SK-N-SH (cell line): Measurements from ENCODE around the gene GALNT14.

Source experiments
- ELF1 ChIP-seq: IDR thresholded peaks from 2 replicates; pipeline ENCODE4 v1.4.0; 2012
- SMC3 ChIP-seq: IDR thresholded peaks from 2 replicates; pipeline ENCODE4 v1.6.1; 2012; ENCODE audit warnings: low read depth, low read length, improper control_type of control experiment
- YY1 ChIP-seq: IDR thresholded peaks from 2 replicates; pipeline ENCODE4 v1.4.0; 2012; ENCODE audit warnings: low read depth, mild to moderate bottlenecking
- TF ChIP-seq, protein P1 (sequence below): IDR thresholded peaks from 2 replicates; pipeline ENCODE4 v1.4.0; 2012; ENCODE audit warnings: low read depth
- TF ChIP-seq, protein P2 (sequence below): fragments of 200-600 bp; sonication (generic); IDR thresholded peaks from 2 replicates; pipeline ENCODE4 v1.6.1; 2017; ENCODE audit warnings: antibody characterized with exemption, mild to moderate bottlenecking, moderate library complexity

DNA sequence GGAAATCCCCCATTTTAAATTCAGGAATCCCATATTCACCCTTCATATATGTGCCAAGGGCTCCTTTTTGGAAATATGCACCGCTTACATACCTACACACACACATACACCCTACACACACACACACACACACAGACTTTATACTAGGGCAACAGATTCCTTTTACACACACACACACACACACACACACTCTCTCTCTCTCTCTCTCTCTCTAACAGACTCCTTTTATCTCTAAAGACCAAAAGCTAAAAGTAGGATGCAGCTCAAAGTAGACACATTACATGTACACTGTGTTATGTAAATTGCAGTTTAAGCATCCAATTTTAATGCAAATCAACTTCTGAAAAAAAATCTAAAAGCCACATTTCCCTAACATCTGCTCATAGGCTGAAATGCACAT, 200.0 kb downstream of the GALNT14 start:
- TF ChIP-seq, protein P1, sequence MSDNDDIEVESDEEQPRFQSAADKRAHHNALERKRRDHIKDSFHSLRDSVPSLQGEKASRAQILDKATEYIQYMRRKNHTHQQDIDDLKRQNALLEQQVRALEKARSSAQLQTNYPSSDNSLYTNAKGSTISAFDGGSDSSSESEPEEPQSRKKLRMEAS, result no peak
- TF ChIP-seq ELF1 (no peak), SMC3 (no peak), YY1 (no peak)
- TF ChIP-seq, protein P2, sequence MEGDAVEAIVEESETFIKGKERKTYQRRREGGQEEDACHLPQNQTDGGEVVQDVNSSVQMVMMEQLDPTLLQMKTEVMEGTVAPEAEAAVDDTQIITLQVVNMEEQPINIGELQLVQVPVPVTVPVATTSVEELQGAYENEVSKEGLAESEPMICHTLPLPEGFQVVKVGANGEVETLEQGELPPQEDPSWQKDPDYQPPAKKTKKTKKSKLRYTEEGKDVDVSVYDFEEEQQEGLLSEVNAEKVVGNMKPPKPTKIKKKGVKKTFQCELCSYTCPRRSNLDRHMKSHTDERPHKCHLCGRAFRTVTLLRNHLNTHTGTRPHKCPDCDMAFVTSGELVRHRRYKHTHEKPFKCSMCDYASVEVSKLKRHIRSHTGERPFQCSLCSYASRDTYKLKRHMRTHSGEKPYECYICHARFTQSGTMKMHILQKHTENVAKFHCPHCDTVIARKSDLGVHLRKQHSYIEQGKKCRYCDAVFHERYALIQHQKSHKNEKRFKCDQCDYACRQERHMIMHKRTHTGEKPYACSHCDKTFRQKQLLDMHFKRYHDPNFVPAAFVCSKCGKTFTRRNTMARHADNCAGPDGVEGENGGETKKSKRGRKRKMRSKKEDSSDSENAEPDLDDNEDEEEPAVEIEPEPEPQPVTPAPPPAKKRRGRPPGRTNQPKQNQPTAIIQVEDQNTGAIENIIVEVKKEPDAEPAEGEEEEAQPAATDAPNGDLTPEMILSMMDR, result no peak
